Dermis lymphatic vessel endothelial cell (primary cell): Measurements from ENCODE around the gene MAML1. TPM values are rescaled to one million over a fixed set of nuclear protein-coding genes. Genes with fewer than 3 reads are reported as not detected.

Source experiments
- total RNA-seq: library from RNA; depleted of rRNA; stranded (reverse); fragments of >200 nt; gene quantifications from 2 replicates; pipeline ENCODE4 v1.2.1, GENCODE V29; 2014

MAML1 gene
- total RNA-seq = 6.4 and 8.9 TPM in 2 replicates

DNA sequence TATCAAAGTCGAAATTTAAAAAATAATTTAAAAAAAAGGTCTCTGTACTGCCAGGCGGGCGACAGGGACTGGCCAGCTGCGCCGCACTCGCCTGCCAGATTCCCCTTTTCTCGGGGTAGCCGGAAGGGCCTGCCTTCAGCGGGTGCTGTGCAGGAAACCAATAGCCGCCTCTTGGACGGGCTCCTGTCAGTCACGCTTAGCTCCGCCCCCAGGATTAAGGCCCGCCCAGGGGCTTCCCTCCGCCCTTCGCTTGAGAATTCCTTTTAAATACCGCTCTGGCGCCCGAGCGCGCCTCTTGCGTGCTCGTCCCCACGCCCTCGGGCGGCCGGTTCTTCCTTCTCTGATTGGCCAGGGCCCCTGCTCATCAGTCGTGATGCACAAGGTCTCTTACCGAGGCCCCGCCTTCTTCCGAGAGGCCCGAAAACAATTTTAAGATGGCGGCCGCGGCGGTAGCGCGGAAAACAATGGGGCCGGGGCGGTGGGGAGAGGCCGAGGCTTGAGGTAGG lies at the start of gene MAML1:
TSS of gene MAML1 (plus strand) at position 411 of the 506 bp plus-strand sequence. CDS start 291 bp downstream, outside the sequence.

GRCh38 chr5:179698935-179699615 lies 33.5 kb upstream of the MAML1 start, which contains the start of gene CANX:
CANX (plus strand) TSS chr5:179698967; CDS start chr5:179705682, 6,715 bp downstream.

GRCh38 chr5:179793468-179794139 lies 61.0 kb downstream of the MAML1 start, which contains the start of gene LTC4S:
LTC4S (plus strand) TSS chr5:179793986; CDS start chr5:179794081, 95 bp downstream.

GRCh38 chr5:179806250-179807048 lies 73.8 kb downstream of the MAML1 start, which contains the start of gene MGAT4B:
MGAT4B (minus strand) TSS chr5:179806866; CDS start chr5:179806583, 283 bp downstream.

DNA sequence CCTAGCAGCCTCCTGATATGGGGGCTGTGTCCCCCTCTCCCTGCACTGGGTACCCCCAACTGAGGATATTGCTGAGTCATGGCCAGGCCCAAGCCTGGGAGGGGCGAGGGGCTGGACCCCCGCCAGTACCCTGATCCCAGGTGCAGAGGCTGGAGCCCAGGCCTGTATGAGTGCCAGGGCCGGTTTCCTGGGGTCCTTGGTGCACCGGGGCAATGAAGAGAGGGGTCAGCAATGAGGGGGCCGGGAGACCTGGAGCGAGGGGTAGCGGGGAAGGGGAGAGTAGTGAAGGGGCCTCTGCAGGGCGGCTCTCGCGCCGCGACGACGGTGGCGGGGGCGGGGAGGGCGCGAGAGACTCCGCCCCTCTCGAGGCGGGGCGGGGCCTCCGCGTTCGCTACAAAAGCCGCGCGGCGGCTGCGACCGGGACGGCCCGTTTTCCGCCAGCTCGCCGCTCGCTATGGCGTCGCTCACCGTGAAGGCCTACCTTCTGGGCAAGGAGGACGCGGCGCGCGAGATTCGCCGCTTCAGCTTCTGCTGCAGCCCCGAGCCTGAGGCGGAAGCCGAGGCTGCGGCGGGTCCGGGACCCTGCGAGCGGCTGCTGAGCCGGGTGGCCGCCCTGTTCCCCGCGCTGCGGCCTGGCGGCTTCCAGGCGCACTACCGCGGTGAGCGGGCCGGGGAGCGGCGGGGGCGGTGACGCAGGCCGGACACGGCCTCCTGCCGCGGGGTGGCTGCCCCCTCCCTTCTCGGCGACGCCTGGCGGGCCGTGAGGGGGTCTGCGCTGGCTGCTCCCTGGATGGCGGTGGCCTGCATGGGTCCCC lies 88.1 kb downstream of the MAML1 start, which contains the start of gene SQSTM1:
TSS of gene SQSTM1 (plus strand) at position 423 of the 815 bp plus-strand sequence. CDS start at position 455, 32 bp downstream.

Other genes with a start within 250 kb of the MAML1 start
- gene RUFY1, start 182.3 kb upstream of the MAML1 start, total RNA-seq = 50.3 and 68.7 TPM in 2 replicates
- 586 and 861 TPM in 2 replicates for gene HNRNPH1, start 109.2 kb upstream of the MAML1 start, total RNA-seq
- gene CBY3, start 51.8 kb upstream of the MAML1 start, total RNA-seq = 0.09 and 0.43 TPM in 2 replicates
- gene CANX, start 33.9 kb upstream of the MAML1 start, total RNA-seq = 897 and 1,028 TPM in 2 replicates
- 0.33 and 0.52 TPM in 2 replicates for gene LTC4S, start 61.2 kb downstream of the MAML1 start, total RNA-seq
- 113 and 120 TPM in 2 replicates for gene MGAT4B, start 74.0 kb downstream of the MAML1 start, total RNA-seq
- 486 and 597 TPM in 2 replicates for gene SQSTM1, start 88.1 kb downstream of the MAML1 start, total RNA-seq
- 4.8 and 6.9 TPM in 2 replicates for gene MRNIP, start 126.0 kb downstream of the MAML1 start, total RNA-seq
- gene TBC1D9B, start 175.1 kb downstream of the MAML1 start, total RNA-seq = 51.0 and 71.4 TPM in 2 replicates